ENCODE measurements around the gene SLC24A1.

SLC24A1 gene

GRCh38 chr15:65619626-65620290, 2.0 kb upstream of the SLC24A1 start:
- no peak for DNase-seq

- no peak for DNase-seq
These were observed 905 bp upstream of the SLC24A1 start for GRCh38 chr15:65620833-65621232.

- DNase-seq = no peak
These were observed 1.4 kb downstream of the SLC24A1 start for GRCh38 chr15:65623103-65623502.

DNA sequence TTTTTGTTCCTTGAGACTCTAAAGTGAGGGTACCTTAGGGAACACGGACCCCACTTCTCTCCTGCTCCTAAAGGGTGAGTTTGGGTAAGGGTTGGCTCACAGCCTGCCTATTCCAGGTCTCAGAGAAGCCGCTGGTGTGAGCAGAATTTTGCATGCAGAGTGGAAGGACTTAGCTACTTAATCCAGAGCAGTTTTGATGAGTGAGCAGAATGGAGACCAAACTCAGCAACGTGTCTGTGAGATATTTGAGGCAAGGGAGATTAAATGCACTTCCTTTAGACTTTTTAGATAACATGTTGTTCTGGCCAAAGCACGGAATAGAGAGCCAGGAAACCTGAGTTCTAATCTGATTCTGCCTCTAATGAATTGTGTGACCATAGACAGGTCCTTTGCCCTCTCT, 5.1 kb downstream of the SLC24A1 start:
- DNase-seq = no peak

DNA sequence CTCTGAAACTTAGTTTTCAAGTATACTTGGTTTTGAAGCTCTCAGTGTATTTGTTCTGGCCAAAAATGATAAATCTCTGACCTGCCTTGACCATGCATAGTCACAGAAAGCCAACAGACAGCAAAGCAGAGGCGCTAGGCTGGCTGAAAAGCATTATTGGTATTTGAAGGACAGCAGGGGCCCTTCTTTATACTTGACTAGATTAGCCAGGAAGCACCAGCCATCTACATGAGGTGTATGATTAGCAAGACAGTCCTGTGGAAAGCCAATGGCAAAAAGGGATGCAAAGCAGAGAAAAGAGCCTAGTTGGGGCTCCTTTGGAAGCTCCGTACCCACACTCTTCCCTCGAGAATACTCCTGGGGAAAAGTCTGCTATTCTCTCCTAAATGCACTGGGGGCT, 7.8 kb downstream of the SLC24A1 start:
- DNase-seq = no peak

- no peak for DNase-seq
These were observed 9.0 kb downstream of the SLC24A1 start for GRCh38 chr15:65630760-65631159.

- no peak for DNase-seq
These were observed 9.8 kb downstream of the SLC24A1 start for GRCh38 chr15:65631503-65631902.

- DNase-seq = no peak
These were observed 11.1 kb downstream of the SLC24A1 start for GRCh38 chr15:65632780-65633375.

- no peak for DNase-seq
These were observed 12.0 kb downstream of the SLC24A1 start for GRCh38 chr15:65633752-65634151.

- no peak for DNase-seq
These were observed 12.6 kb downstream of the SLC24A1 start for GRCh38 chr15:65634356-65634755.

- no peak for DNase-seq
These were observed 16.4 kb downstream of the SLC24A1 start for GRCh38 chr15:65638109-65638508.

DNA sequence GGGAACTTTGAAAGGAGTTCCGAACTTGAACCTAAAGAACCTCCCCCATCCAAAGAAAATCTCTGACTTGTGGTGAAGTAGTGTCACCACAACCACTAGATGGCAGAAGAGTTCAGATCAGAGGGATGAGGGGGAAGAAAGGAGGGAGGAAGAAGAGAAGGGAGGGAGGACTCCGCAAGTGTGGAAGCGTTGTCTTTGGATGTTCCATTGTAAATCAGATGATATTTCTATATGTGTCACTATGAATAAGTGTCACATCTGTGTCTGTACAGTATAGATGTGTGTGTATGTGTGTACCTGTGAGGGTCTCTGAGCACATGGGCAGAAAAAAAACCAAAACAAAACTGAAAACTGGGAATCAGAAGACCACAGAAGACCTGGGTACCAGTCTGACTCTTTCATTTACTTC, 16.9 kb downstream of the SLC24A1 start:
- DNase-seq = no peak

GRCh38 chr15:65639509-65639908, 17.8 kb downstream of the SLC24A1 start:
- DNase-seq = no peak

- no peak for DNase-seq
These were observed 20.2 kb downstream of the SLC24A1 start for GRCh38 chr15:65641768-65642475.

- no peak for DNase-seq
These were observed 20.9 kb downstream of the SLC24A1 start for GRCh38 chr15:65642594-65642993.

GRCh38 chr15:65644282-65644681, 22.5 kb downstream of the SLC24A1 start:
- DNase-seq = no peak

GRCh38 chr15:65645392-65645791, 23.7 kb downstream of the SLC24A1 start:
- DNase-seq = no peak

- DNase-seq = no peak
These were observed 24.7 kb downstream of the SLC24A1 start for GRCh38 chr15:65646486-65646885.

DNA sequence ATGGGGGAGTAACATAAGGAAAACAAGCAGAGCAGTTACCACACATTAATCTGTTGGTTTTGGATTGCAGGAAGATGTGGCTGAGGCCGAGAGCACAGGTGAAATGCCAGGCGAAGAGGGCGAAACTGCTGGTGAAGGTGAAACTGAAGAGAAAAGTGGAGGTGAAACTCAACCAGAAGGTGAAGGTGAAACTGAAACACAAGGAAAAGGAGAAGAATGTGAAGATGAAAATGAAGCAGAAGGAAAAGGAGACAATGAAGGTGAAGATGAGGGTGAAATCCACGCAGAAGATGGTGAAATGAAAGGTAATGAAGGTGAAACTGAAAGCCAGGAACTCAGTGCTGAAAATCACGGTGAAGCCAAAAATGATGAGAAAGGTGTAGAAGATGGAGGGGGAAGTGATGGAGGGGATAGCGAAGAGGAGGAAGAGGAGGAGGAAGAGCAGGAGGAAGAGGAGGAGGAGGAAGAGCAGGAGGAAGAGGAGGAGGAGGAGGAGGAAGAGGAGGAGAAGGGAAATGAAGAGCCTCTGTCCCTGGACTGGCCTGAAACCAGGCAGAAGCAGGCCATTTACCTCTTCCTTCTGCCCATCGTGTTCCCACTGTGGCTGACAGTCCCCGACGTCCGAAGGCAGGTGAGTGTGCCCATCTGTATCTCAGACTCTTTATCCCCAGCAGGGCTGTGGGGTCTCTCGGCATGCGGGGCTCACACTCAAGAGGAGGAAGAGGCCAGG, 28.7 kb downstream of the SLC24A1 start:
- DNase-seq = no peak

DNA sequence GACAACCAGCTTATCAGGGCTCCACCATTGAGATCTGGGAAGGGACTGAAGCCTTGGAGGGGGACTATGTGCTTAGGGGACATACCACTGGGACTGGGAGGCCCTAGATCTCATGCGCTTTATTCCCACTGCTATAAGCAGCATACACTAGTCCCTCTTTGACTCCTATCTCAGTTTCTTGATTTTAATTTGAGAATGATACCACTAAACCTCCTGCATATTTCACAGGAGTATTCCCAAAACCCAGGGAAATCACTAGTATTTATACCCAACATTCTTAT, 29.2 kb downstream of the SLC24A1 start:
- DNase-seq = no peak

GRCh38 chr15:65651831-65652749, 30.4 kb downstream of the SLC24A1 start:
- DNase-seq = no peak

DNA sequence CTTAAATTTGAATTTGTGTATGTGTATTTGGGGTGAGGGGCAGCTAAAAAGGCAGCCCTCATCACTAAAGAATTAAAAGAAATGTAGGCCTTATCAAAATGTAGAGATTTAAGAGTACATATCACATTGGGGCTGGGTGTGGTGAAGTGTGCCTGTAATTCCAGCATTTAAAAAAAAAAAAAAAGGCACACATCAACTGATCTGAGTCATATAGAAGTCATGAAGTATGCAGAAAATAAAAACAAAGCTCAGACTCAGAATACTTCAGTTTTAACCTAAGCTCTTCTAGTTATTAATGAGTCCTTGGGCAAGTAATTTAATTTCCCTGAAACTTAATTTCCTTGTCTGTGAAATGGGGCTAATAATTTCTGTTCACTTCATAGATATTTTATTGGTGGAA, 31.6 kb downstream of the SLC24A1 start:
- DNase-seq = no peak

Data from stimulated activated CD4-positive, alpha-beta T cell treated with anti-CD3 and anti-CD28 coated beads, Interleukin-4, amount 100 ng/mL, for 1 hour (primary cell).